Daoy (cell line): ENCODE results near the gene GDF10. TPM values are rescaled to one million over a fixed set of nuclear protein-coding genes. Genes with fewer than 3 reads are reported as not detected.

Experiments
- DNase-seq: peaks from one replicate; pipeline ENCODE4 v3.0.0-alpha.2; 2015; ENCODE audit warnings: low read depth
- total RNA-seq: library from RNA; depleted of rRNA; stranded (reverse); fragments of >200 nt; shearing (Covaris generic); gene quantifications from 2 replicates; pipeline ENCODE4 v1.2.3, GENCODE V29; 2014

The GDF10 gene
- total RNA-seq, 1 experiment from 2014 or later = 0.23 TPM

- DNase-seq = no peak
Measured at GRCh38 chr10:47314416-47314970, 14.5 kb downstream of the GDF10 start.

- no peak for DNase-seq
Measured at GRCh38 chr10:47315421-47315820, 15.4 kb downstream of the GDF10 start.

GRCh38 chr10:47316131-47316530, 16.1 kb downstream of the GDF10 start:
- no peak for DNase-seq

GRCh38 chr10:47317251-47317650, 17.3 kb downstream of the GDF10 start:
- DNase-seq = no peak

- peak; percentile 20 for DNase-seq
Measured at GRCh38 chr10:47318706-47319105, 18.7 kb downstream of the GDF10 start.

GRCh38 chr10:47319784-47320183, 19.8 kb downstream of the GDF10 start:
- no peak for DNase-seq

- no peak for DNase-seq
Measured at GRCh38 chr10:47320812-47321211, 20.8 kb downstream of the GDF10 start.

- DNase-seq = no peak
Measured at GRCh38 chr10:47321521-47322195, 21.7 kb downstream of the GDF10 start.

GRCh38 chr10:47322300-47323061, 22.5 kb downstream of the GDF10 start, which contains the start of gene GDF2:
Gene GDF2, plus strand, starts transcription at chr10:47322454. Its CDS starts 215 bp downstream, at chr10:47322669.
- no peak for DNase-seq

GRCh38 chr10:47323087-47323486, 23.1 kb downstream of the GDF10 start:
- DNase-seq = no peak

GRCh38 chr10:47323636-47324296, 23.8 kb downstream of the GDF10 start:
- no peak for DNase-seq

GRCh38 chr10:47325303-47326291, 25.6 kb downstream of the GDF10 start:
- DNase-seq = no peak

GRCh38 chr10:47326306-47326926, 26.4 kb downstream of the GDF10 start:
- DNase-seq = no peak

- no peak for DNase-seq
Measured at GRCh38 chr10:47326927-47327330, 26.9 kb downstream of the GDF10 start.

- DNase-seq = no peak
Measured at GRCh38 chr10:47329855-47330254, 29.9 kb downstream of the GDF10 start.

- no peak for DNase-seq
Measured at GRCh38 chr10:47330366-47330765, 30.4 kb downstream of the GDF10 start.

GRCh38 chr10:47330804-47331203, 30.8 kb downstream of the GDF10 start:
- no peak for DNase-seq

GRCh38 chr10:47331491-47331890, 31.5 kb downstream of the GDF10 start:
- DNase-seq = no peak

GRCh38 chr10:47331954-47332353, 32.0 kb downstream of the GDF10 start:
- DNase-seq = no peak

GRCh38 chr10:47332371-47332770, 32.4 kb downstream of the GDF10 start:
- no peak for DNase-seq

GRCh38 chr10:47332946-47333345, 32.9 kb downstream of the GDF10 start:
- no peak for DNase-seq
